Stimulated activated CD4-positive, alpha-beta T cell treated with anti-CD3 and anti-CD28 coated beads, TNF-alpha, amount 100 ng/mL, for 4 hours (primary cell): ENCODE measurements around the gene MTARC1.
A peak's percentile ranks its signal among the peaks of the same experiment; 100 is the strongest.

Experiments
- DNase-seq, 3 experiments: peaks; one replicate each; pipeline ENCODE4 v3.0.0-alpha.2; 2020; ENCODE audit warnings: low read depth in 3 of 3

Gene MTARC1

GRCh38 chr1:220806408-220806807, 19.7 kb downstream of the MTARC1 start:
- no peak for DNase-seq

DNA sequence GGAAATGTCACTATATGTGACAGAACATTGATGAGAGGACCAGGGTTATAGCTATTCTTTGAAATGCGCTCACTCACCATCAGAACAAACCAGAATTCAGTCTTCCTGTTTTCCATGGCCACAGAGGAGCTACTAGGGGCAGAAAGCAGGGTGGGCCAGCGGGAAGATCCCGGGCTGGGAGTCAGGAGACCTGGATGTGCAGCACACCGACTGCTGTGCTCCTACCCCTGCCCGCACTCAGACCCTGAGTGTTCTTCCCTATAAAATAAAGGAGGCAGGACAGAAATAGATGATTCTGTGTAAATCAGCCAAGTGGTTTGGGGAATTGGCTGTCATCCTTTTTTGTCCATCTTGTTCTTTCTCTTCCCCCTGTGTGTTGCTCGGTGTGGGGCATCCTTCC, 21.0 kb downstream of the MTARC1 start:
- no peak for DNase-seq

GRCh38 chr1:220808345-220809186, 21.9 kb downstream of the MTARC1 start:
- DNase-seq: no peak

- DNase-seq: no peak
Observed at GRCh38 chr1:220809187-220809550, 22.5 kb downstream of the MTARC1 start.

DNA sequence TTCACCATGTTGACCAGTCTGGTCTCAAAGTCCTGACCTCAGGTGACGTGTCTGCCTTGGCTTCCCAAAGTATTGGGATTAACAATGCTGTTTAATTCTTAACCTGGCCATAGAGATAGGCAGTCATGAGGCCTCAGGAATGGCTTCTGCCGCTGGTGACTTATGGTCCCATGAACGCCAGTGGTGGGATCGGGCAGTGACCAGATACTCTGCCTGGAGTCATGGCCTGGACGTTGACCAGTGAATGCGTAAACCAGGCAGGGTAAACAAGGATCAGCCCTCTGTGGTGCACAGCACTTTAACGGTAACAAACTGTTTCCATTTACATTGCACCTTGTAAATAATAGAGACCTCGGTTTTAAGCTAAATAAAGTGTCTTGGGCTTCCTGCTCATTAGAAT, 23.0 kb downstream of the MTARC1 start:
- no peak for DNase-seq

GRCh38 chr1:220810179-220810653, 23.5 kb downstream of the MTARC1 start:
- peak; percentile 29 to 45 (median 42) for DNase-seq

DNA sequence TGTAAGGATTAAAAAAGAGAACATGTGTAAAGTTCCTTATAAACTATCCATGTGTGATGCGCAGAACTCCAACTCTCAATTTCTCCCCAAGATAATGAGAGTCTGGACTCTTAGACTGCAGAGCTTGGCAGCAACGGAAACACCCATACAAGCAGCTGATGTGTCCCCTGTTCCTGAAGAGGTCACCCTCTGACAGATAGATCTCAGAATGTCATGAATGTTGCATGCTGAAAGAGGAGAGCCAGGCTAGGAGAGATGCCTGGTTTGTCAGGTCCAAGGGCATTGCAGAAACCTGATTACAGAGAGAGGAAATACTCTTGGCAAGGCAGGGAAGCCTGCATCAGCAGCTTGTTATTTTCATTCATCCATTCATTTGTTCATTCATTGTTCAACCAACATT, 24.2 kb downstream of the MTARC1 start:
- no peak for DNase-seq

GRCh38 chr1:220811695-220812094, 25.0 kb downstream of the MTARC1 start:
- DNase-seq: no peak

- no peak for DNase-seq
Observed at GRCh38 chr1:220812308-220812707, 25.6 kb downstream of the MTARC1 start.

GRCh38 chr1:220813013-220813412, 26.3 kb downstream of the MTARC1 start:
- no peak for DNase-seq

GRCh38 chr1:220815409-220815808, 28.7 kb downstream of the MTARC1 start:
- no peak for DNase-seq

- DNase-seq: no peak
Observed at GRCh38 chr1:220817907-220818306, 31.2 kb downstream of the MTARC1 start.

DNA sequence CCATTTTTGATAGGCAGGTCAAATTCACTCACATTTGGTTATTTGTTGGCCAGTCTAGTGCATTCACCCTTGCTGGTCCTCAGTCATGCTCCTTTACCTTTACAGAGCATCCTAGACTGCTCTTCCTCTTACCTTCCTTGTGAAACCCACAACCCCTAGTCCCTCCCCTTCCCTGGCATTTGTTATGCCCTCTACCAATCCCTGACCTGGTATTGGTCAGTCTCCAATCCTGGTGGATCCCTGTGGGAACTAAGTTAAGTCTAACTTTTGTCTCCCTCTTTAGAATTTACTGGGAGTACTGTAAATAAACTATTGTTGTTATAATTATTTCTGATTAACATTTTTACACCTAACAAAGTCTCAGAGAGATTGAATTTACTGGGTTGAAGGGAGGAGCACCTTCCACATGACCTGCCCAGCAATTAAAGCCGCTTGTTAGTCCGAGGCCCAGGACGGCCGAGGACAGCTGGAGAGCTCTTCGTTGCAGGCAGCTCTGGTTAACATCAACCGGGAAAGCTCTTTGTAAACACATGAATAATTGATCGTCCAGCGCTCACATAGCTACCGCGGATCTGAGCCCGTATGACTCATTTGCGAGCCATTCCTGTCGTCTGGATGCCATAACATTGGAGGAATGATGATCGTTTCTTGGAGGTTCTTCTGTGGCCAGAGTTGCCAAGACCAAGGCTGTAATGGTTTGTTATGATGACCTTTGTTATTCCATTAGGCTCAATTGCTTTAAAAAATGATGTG, 31.9 kb downstream of the MTARC1 start:
- no peak for DNase-seq

DNA sequence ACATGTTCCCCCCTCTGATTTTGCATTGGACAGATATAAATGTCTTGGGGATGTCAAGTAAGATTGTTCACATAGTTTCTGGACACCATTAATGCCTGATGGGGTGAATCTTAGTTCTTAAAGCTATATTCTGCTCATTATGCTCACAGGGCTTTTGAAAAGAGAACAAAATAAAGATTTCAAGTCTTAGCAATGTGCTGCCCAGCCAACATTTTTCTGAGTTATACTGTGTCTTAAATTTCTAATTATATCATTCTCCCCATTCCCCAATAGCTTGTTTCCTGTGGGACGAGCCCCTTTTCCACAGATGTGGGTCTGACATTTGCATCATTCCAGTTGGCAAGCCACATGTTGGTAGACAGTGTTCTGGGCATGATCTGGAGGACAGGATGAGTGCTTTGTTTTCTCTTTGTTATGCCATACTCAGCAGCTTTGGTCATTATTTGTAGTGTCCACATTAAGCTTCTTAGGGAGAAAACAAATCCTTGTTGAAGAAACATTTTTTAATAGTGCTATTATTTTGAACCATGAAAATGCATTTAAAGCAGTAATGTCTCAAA, 32.8 kb downstream of the MTARC1 start:
- no peak for DNase-seq

DNA sequence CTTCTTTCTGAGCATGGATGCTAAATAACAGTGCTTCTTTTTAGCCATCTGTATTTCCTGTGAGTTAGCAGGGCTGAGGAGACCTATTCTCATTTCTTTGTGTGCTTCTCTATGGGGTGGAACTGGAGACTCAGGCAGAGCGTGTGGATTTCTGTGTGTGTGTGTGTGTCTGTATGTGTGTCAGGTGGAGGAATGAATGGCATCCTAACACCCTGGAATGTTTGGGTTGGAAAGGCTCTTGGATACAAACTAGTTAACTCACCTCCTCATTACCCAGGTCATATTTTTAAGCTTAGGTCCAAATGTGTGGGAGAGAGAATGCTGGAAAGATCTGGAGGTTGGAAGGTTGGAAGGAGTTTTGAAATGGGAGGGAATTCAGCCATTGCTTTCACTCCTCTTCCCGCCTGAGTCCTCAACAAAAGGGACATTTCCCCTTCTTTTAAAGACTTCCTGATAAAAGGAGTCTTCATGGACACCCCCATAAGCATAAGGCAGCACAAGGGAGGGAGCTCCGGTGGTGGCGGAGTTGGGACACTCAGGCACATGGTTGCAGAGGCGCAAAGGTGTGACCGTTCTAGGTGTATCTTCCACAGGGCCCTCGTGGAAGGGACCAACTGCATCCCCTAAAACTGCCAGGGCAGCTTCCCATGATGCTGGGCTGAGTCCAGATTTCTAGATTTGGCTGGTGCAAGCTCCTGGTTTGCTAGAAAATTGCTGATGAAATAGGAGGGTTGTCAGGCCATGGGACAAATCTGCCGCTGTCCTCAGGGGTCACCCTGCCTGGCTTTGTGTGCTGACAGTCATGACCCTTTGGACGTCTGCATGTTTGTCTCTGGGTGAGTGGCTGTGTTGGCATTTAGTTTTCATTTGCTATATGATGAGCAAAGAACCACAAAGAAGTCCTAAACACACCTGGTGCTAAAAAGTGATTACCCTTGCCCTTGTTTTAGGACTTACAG, 37.6 kb downstream of the MTARC1 start:
- no peak for DNase-seq

- DNase-seq: no peak
Observed at GRCh38 chr1:220825819-220826551, 39.3 kb downstream of the MTARC1 start.

DNA sequence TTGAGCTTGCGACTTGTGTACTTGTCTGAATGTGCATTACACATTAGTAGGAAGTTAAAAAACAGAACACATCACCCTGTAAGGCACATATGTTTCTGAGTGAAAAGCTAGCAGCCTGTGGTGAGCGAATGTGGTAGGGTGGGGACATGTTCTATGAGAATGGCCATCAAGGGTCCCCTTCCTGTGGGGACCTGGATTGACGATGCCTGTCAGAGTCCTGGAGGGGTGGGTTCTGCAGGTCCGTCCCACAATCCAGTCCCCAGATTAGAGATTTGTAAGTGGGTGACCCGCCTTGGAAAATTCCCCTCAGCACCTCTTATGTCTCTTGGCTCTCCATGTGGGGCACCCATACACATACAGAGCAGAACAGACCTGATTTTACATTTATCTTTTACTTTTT, 40.0 kb downstream of the MTARC1 start:
- no peak for DNase-seq

- DNase-seq: no peak
Observed at GRCh38 chr1:220827445-220828178, 40.9 kb downstream of the MTARC1 start.

- no peak for DNase-seq
Observed at GRCh38 chr1:220828179-220828490, 41.4 kb downstream of the MTARC1 start.

DNA sequence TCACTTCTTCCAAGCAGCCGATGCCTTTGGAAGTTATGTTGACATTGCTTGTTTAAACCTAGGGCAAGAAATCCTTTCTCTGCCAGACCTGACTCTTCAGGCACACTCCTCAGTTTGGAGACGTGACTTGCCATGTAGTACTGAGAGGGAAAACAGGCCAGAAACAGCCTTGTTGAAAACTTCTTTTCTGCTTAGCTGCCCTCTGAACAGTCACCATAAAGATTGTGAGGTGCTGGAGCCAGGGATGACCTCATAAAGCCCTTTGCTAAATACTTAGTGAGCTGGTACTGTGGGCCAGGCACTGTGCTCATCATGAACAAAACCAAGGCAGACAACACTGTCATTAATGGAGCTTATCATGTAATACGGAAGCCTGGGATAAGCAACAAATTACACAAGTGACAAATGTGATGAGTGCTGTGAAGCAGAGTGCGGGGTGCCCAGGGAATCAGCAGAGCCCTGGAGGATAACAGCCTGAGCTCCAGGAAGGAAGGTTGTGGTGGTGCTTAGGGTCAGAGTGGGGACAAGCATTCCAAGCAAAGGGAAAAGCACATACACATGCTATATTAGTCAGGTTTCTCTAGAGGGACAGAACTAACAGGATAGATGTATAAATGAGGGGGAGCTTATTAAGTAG, 42.4 kb downstream of the MTARC1 start:
- DNase-seq: no peak
